Measurements from ENCODE around the gene GNG10.

Gene GNG10

GRCh38 chr9:111658943-111659342 is 2.5 kb upstream of the GNG10 start:
- Mint-ChIP-seq H3K27ac (no peak overlapping the region), H3K4me3 (peak overlapping the region; percentile 11 to 32 (median 22)), H3K4me1 (peaks cover 26% of the 10 kb centered on the region), H3K9me3 (no peaks in the 10 kb centered on the region), H3K27me3 (ENCODE audit: low read depth) (peaks cover 4% of the 10 kb centered on the region), H3K36me3 (ENCODE audit: low read depth) (peaks cover 17% of the 10 kb centered on the region)
- TF ChIP-seq CTCF (IDR thresholded peaks at IDR 0.05; ENCODE audit: unreplicated experiment in 3 of 3): no peak

DNA sequence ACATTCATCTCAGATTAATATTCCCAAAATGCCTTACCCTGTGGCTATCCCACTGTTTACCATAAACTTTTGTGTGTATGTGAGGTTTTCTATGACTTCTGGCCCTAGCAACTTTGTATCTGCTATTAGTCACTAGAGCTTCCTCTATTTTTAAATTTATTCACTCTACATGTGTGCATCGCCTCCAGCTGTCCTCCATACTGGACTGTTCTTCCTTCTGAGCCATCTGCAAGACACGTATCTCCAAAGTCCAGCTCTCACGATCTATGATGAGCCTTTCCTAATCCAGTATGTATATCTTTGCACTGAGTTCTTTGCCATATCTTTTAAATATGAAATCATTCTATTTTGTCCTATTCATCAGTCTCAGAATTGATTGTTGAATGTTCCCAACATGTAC is 1.7 kb upstream of the GNG10 start:
- H3K27ac Mint-ChIP-seq: no peak overlapping the region
- no peak for TF ChIP-seq CTCF (IDR thresholded peaks at IDR 0.05; ENCODE audit: unreplicated experiment in 3 of 3)
- H3K4me3 Mint-ChIP-seq: no peak overlapping the region
- H3K4me1 Mint-ChIP-seq: peaks cover 26% of the 10 kb centered on the region
- peaks cover 4% of the 10 kb centered on the region for H3K27me3 Mint-ChIP-seq (ENCODE audit: low read depth)
- peaks cover 18% of the 10 kb centered on the region for H3K36me3 Mint-ChIP-seq (ENCODE audit: low read depth)
- H3K9me3 Mint-ChIP-seq: no peaks in the 10 kb centered on the region

- Mint-ChIP-seq H3K27ac (peak overlapping the region; percentile 43 to 78 (median 68)), H3K9me3 (no peaks in the 10 kb centered on the region), H3K27me3 (ENCODE audit: low read depth) (peaks cover 4% of the 10 kb centered on the region), H3K4me1 (peaks cover 26% of the 10 kb centered on the region), H3K4me3 (peak overlapping the region; percentile 94 to 95 (median 94)), H3K36me3 (ENCODE audit: low read depth) (peaks cover 18% of the 10 kb centered on the region)
- no peak for TF ChIP-seq CTCF (IDR thresholded peaks at IDR 0.05; ENCODE audit: unreplicated experiment in 3 of 3)
Observed at GRCh38 chr9:111661802-111662521, 557 bp downstream of the GNG10 start.

GRCh38 chr9:111662576-111663300 is 1.3 kb downstream of the GNG10 start:
- Mint-ChIP-seq H3K4me1 (peaks cover 26% of the 10 kb centered on the region), H3K27me3 (ENCODE audit: low read depth) (peaks cover 4% of the 10 kb centered on the region), H3K27ac (peak overlapping the region; percentile 43 to 78 (median 68)), H3K9me3 (no peaks in the 10 kb centered on the region), H3K36me3 (ENCODE audit: low read depth) (peaks cover 25% of the 10 kb centered on the region), H3K4me3 (peak overlapping the region; percentile 94 to 95 (median 94))
- TF ChIP-seq CTCF (IDR thresholded peaks at IDR 0.05; ENCODE audit: unreplicated experiment in 3 of 3): no peak

DNA sequence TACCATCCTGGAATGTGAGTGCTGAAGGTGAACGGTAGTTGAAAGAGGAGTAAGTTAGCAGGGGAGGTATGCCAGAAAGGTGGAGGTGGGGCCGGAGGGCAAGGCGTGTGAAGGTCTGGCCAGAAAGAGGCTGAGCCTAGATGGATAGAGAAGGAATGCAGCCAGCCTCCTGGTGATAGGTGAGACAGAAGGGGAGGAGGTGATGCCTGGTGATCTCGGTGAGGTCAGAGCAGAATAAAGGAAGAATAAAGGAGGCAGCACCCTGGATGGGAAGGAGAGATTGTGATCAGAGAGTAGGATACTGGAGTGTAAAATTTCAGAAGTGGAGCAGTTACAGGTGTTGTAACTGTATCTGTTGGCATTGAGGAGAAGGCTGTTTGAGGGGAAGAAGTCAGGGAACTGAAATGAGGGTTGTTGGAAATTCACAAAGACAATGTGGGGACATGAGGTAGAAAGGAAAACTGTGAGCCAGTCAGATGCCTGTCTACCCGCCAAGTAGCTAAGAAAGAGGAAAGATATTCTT is 2.0 kb downstream of the GNG10 start:
- H3K36me3 Mint-ChIP-seq (ENCODE audit: low read depth): peaks cover 26% of the 10 kb centered on the region
- peak overlapping the region; percentile 94 to 95 (median 94) for H3K4me3 Mint-ChIP-seq
- no peak for TF ChIP-seq CTCF (IDR thresholded peaks at IDR 0.05; ENCODE audit: unreplicated experiment in 3 of 3)
- H3K4me1 Mint-ChIP-seq: peaks cover 26% of the 10 kb centered on the region
- H3K27ac Mint-ChIP-seq: peak overlapping the region in 2 of 3 experiments; percentile 20 to 21
- H3K9me3 Mint-ChIP-seq: no peaks in the 10 kb centered on the region
- peaks cover 4% of the 10 kb centered on the region for H3K27me3 Mint-ChIP-seq (ENCODE audit: low read depth)
